Right kidney (tissue), 1 donor: ENCODE data around the gene XPO1.
"Not testable (repeated sequence)": the region's sequence is repeated elsewhere in the genome, so short reads cannot be mapped to it uniquely, and the experiment has no call there.

Experiments used
- DNase-seq: peaks from one replicate; pipeline ENCODE4 v3.0.0-alpha.2; 2016

XPO1 gene

GRCh38 chr2:61537277-61537949 lies 743 bp downstream of the XPO1 start:
- no peak for DNase-seq

GRCh38 chr2:61536572-61537276 lies 1.4 kb downstream of the XPO1 start:
- peak; percentile 73 for DNase-seq

- DNase-seq = no peak
Observed at GRCh38 chr2:61536180-61536571, 2.0 kb downstream of the XPO1 start.

- DNase-seq = no peak
Observed at GRCh38 chr2:61535449-61535848, 2.7 kb downstream of the XPO1 start.

GRCh38 chr2:61534926-61535325 lies 3.2 kb downstream of the XPO1 start:
- no peak for DNase-seq

- no peak for DNase-seq
Observed at GRCh38 chr2:61530749-61531148, 7.4 kb downstream of the XPO1 start.

GRCh38 chr2:61529944-61530735 lies 8.0 kb downstream of the XPO1 start:
- no peak for DNase-seq

GRCh38 chr2:61520261-61520660 lies 17.9 kb downstream of the XPO1 start:
- no peak for DNase-seq

GRCh38 chr2:61512768-61513398 lies 25.3 kb downstream of the XPO1 start:
- DNase-seq = no peak

GRCh38 chr2:61510674-61511671 lies 27.2 kb downstream of the XPO1 start:
- no peak for DNase-seq

- DNase-seq = no peak
Observed at GRCh38 chr2:61504949-61505348, 33.2 kb downstream of the XPO1 start.

GRCh38 chr2:61499060-61499459 lies 39.1 kb downstream of the XPO1 start:
- DNase-seq = no peak

GRCh38 chr2:61493523-61493942 lies 44.6 kb downstream of the XPO1 start:
- no peak for DNase-seq

GRCh38 chr2:61492476-61492875 lies 45.7 kb downstream of the XPO1 start:
- DNase-seq = no peak

GRCh38 chr2:61485281-61485680 lies 52.9 kb downstream of the XPO1 start:
- no peak for DNase-seq

- DNase-seq = no peak
Observed at GRCh38 chr2:61478086-61478485, 60.1 kb downstream of the XPO1 start.

- DNase-seq = not testable (repeated sequence)
Observed at GRCh38 chr2:61476929-61477589, 61.1 kb downstream of the XPO1 start.

- no peak for DNase-seq
Observed at GRCh38 chr2:61471905-61472805, 66.0 kb downstream of the XPO1 start.

- DNase-seq = peak; percentile 94
Observed at GRCh38 chr2:61470965-61471904, 66.9 kb downstream of the XPO1 start, which contains the start of gene USP34. TSS of gene USP34 (minus strand) at chr2:61471087. CDS start at chr2:61470692, 395 bp downstream.
